Caco-2 (cell line): ENCODE measurements around the gene TTC21B. TPM values are rescaled to one million over a fixed set of nuclear protein-coding genes. Genes with fewer than 3 reads are reported as not detected.

ENCODE experiments used
- BruUV-seq: library from RNA; stranded (reverse); fragments of 400-500 nt; replicated peaks from 2 replicates; lab custom pipeline; 2021; lab: Mats Ljungman, UMichigan
- CTCF ChIA-PET: fragments of 300-600 bp; sonication (Branson Sonifier 250); formaldehyde crosslinking; loops from one replicate; lab custom pipeline; 2022; ENCODE audit warnings: antibody characterized with exemption; lab: Charles Lee
- POLR2A ChIA-PET: fragments of 300-600 bp; sonication (Branson Sonifier 250); formaldehyde crosslinking; loops from one replicate; lab custom pipeline; 2022; ENCODE audit warnings: antibody characterized with exemption; lab: Charles Lee
- DNase-seq, 2 experiments: peaks; one replicate each; pipeline versions ENCODE4 v3.0.0 to v3.0.0-alpha.2; 2020 to 2022
- H3K27me3 ChIP-seq: replicated peaks from 2 replicates; pipeline ENCODE4 v1.6.0; 2011; ENCODE audit warnings: low read length; ENCODE audit not compliant: control insufficient read depth, insufficient read depth
- H3K36me3 ChIP-seq: 2 replicates; pipeline ENCODE4 v1.5.1; 2011; ENCODE audit warnings: low read length; ENCODE audit not compliant: control insufficient read depth, insufficient read depth
- H3K4me1 ChIP-seq: fragments of 250-450 bp; sonication (Bioruptor Pico); 2 replicates; pipeline ENCODE4 v1.5.1; 2020; ENCODE audit warnings: mild to moderate bottlenecking
- H3K4me3 ChIP-seq: 2 replicates; pipeline ENCODE4 v1.5.1; 2011; ENCODE audit warnings: low read depth, mild to moderate bottlenecking, control low read depth, low read length
- H3K9me3 ChIP-seq: fragments of 250-450 bp; sonication (Bioruptor Pico); 2 replicates; pipeline ENCODE4 v1.5.1; 2020; ENCODE audit warnings: mild to moderate bottlenecking, moderate library complexity
- H3K27ac Mint-ChIP-seq: one replicate; pipeline ENCODE4 v1.8.0; 2022; ENCODE audit warnings: mixed read lengths; ENCODE audit not compliant: unreplicated experiment
- H3K27me3 Mint-ChIP-seq: one replicate; pipeline ENCODE4 v1.8.0; 2022; ENCODE audit warnings: mixed read lengths; ENCODE audit not compliant: insufficient read depth, unreplicated experiment
- H3K36me3 Mint-ChIP-seq: one replicate; pipeline ENCODE4 v1.8.0; 2022; ENCODE audit warnings: mild to moderate bottlenecking, mixed read lengths; ENCODE audit not compliant: insufficient read depth, unreplicated experiment
- H3K4me1 Mint-ChIP-seq: one replicate; pipeline ENCODE4 v1.8.0; 2022; ENCODE audit warnings: low read depth, mixed read lengths; ENCODE audit not compliant: unreplicated experiment
- H3K4me3 Mint-ChIP-seq: one replicate; pipeline ENCODE4 v1.8.0; 2022; ENCODE audit warnings: mild to moderate bottlenecking, moderate library complexity, mixed read lengths; ENCODE audit not compliant: unreplicated experiment
- H3K9me3 Mint-ChIP-seq: one replicate; pipeline ENCODE4 v1.8.0; 2022; ENCODE audit warnings: mixed read lengths; ENCODE audit not compliant: unreplicated experiment
- CTCF ChIP-seq, 2 experiments: fragments of 200-600 bp in 1 of 2; IDR thresholded peaks; 1 replicate in 1 of 2; 2 replicates in 1 of 2; pipeline versions ENCODE4 v1.5.1 to v1.8.0; 2011 to 2022; ENCODE audit warnings: antibody characterized with exemption in 1 of 2, control low read depth in 1 of 2, inconsistent platforms in 1 of 2, low read depth in 1 of 2, low read length in 1 of 2, mild to moderate bottlenecking in 1 of 2, moderate library complexity in 1 of 2; ENCODE audit not compliant: insufficient read depth in 1 of 2, severe bottlenecking in 1 of 2, unreplicated experiment in 1 of 2
- intact Hi-C: fragments of 100-400 bp; cut with micrococcal nuclease; formaldehyde crosslinking; loops from one replicate; pipeline ENCODE4 v1.10.0; 2022; ENCODE audit not compliant: unreplicated experiment
- total RNA-seq: library from RNA; stranded (reverse); gene quantifications from 2 replicates; pipeline ENCODE4 v1.2.3, GENCODE V29; 2022

TTC21B gene
- total RNA-seq, 1 experiment from 2014 or later: 14.2 TPM

- H3K27ac Mint-ChIP-seq: no peak overlapping the region
- ChIA-PET CTCF (no interaction called here), POLR2A (interaction anchor here (0.7 kb wide), 1 partner anchor 447 kb away, joined by 4 read pairs; no protein-coding TSS in a partner anchor)
Measured at GRCh38 chr2:165901620-165902298, 51.8 kb downstream of the TTC21B start.

GRCh38 chr2:165899311-165899710 lies 54.3 kb downstream of the TTC21B start:
- no peaks in the 10 kb centered on the region for H3K36me3 ChIP-seq
- no peak for TF ChIP-seq CTCF (IDR thresholded peaks at IDR 0.05; ENCODE audit: insufficient read depth in 1 of 2, low read depth in 1 of 2, low read length in 1 of 2, severe bottlenecking in 1 of 2, unreplicated experiment in 1 of 2)
- BruUV-seq: no TSS peak
- peaks cover 2% of the 10 kb centered on the region for H3K4me1 Mint-ChIP-seq
- ChIA-PET POLR2A (no interaction called here), CTCF (no interaction called here)
- H3K4me3 ChIP-seq: no peak overlapping the region
- no peaks in the 10 kb centered on the region for H3K27me3 Mint-ChIP-seq
- H3K27me3 ChIP-seq: no peaks in the 10 kb centered on the region
- no peak for DNase-seq
- H3K27ac Mint-ChIP-seq: no peak overlapping the region
- no peaks in the 10 kb centered on the region for H3K9me3 Mint-ChIP-seq
- intact Hi-C loops: no loop called here
- H3K4me1 ChIP-seq: no peaks in the 10 kb centered on the region
- H3K9me3 ChIP-seq: no peaks in the 10 kb centered on the region
- no peak overlapping the region for H3K4me3 Mint-ChIP-seq
- peaks cover 29% of the 10 kb centered on the region for H3K36me3 Mint-ChIP-seq

More at GRCh38 chr2:165901620-165902298, 51.8 kb downstream of the TTC21B start:
- Mint-ChIP-seq H3K4me1 (peaks cover 9% of the 10 kb centered on the region), H3K36me3 (peaks cover 29% of the 10 kb centered on the region), H3K9me3 (no peaks in the 10 kb centered on the region), H3K27me3 (no peaks in the 10 kb centered on the region), H3K4me3 (no peak overlapping the region)
- H3K27me3 ChIP-seq: no peaks in the 10 kb centered on the region
- H3K9me3 ChIP-seq: no peaks in the 10 kb centered on the region
- TF ChIP-seq CTCF (IDR thresholded peaks at IDR 0.05; ENCODE audit: insufficient read depth in 1 of 2, low read depth in 1 of 2, low read length in 1 of 2, severe bottlenecking in 1 of 2, unreplicated experiment in 1 of 2): no peak
- no peak for DNase-seq
- H3K4me1 ChIP-seq: no peaks in the 10 kb centered on the region
- no peak overlapping the region for H3K4me3 ChIP-seq
- intact Hi-C loops: no loop called here
- no peaks in the 10 kb centered on the region for H3K36me3 ChIP-seq
- no TSS peak for BruUV-seq

- TF ChIP-seq CTCF (IDR thresholded peaks at IDR 0.05; ENCODE audit: insufficient read depth in 1 of 2, low read depth in 1 of 2, low read length in 1 of 2, severe bottlenecking in 1 of 2, unreplicated experiment in 1 of 2): no peak
- H3K4me3 ChIP-seq: no peak overlapping the region
- no peaks in the 10 kb centered on the region for H3K27me3 ChIP-seq
- H3K4me3 Mint-ChIP-seq: no peak overlapping the region
- no peaks in the 10 kb centered on the region for H3K27me3 Mint-ChIP-seq
- peaks cover 28% of the 10 kb centered on the region for H3K36me3 Mint-ChIP-seq
- H3K36me3 ChIP-seq: no peaks in the 10 kb centered on the region
- peaks cover 7% of the 10 kb centered on the region; the same call in 1 of the 2 replicates for H3K4me1 ChIP-seq
- no peak overlapping the region for H3K27ac Mint-ChIP-seq
- no peak for DNase-seq
- intact Hi-C loops: no loop called here
- no peaks in the 10 kb centered on the region for H3K9me3 Mint-ChIP-seq
- POLR2A ChIA-PET: no interaction called here
- no peaks in the 10 kb centered on the region for H3K9me3 ChIP-seq
- H3K4me1 Mint-ChIP-seq: peaks cover 9% of the 10 kb centered on the region
- CTCF ChIA-PET: no interaction called here
- BruUV-seq: no TSS peak
Measured at GRCh38 chr2:165898381-165898780, 55.2 kb downstream of the TTC21B start.
